Cardiac muscle cell (in vitro differentiated cells and primary cell): ENCODE results near the gene PACS1. TPM values are rescaled to one million over a fixed set of nuclear protein-coding genes. Genes with fewer than 3 reads are reported as not detected.

Experiments used
- DNase-seq, 2 donors: peaks; one replicate each; pipeline versions ENCODE4 v3.0.0 to v3.0.0-alpha.2; 2010 to 2017; ENCODE audit warnings: low read depth in 1 of 2, low spot score in 1 of 2
- H3K27ac ChIP-seq: fragments of 200-600 bp; sonication (generic); 2 replicates; pipeline ENCODE4 v1.5.1; 2016
- H3K27me3 ChIP-seq: fragments of 200-600 bp; sonication (generic); 2 replicates; pipeline ENCODE4 v1.6.0; 2016; ENCODE audit warnings: control low read depth
- H3K36me3 ChIP-seq: fragments of 200-600 bp; sonication (generic); 2 replicates; pipeline ENCODE4 v1.5.1; 2016; ENCODE audit warnings: control low read depth
- H3K4me1 ChIP-seq: fragments of 200-600 bp; sonication (generic); 2 replicates; pipeline ENCODE4 v1.8.1; 2017; ENCODE audit warnings: low read depth, mild to moderate bottlenecking, mixed run types
- H3K4me3 ChIP-seq: fragments of 200-600 bp; sonication (generic); 2 replicates; pipeline ENCODE4 v1.5.1; 2016; ENCODE audit warnings: mild to moderate bottlenecking
- H3K9me3 ChIP-seq: fragments of 200-600 bp; sonication (generic); 2 replicates; pipeline ENCODE4 v1.5.1; 2017; ENCODE audit warnings: low read depth, mild to moderate bottlenecking, control low read depth
- CTCF ChIP-seq: IDR thresholded peaks from 2 replicates; pipeline ENCODE4 v1.5.1; 2012; ENCODE audit warnings: low read depth, mild to moderate bottlenecking, low read length
- polyA plus RNA-seq: library from polyadenylated mRNA; unstranded; fragments of >200 nt; fragmentation: Nextera tagmentation; extraction: Ambion mirVana; gene quantifications from 2 replicates; pipeline ENCODE4 v1.2.1, GENCODE V29; 2016
- total RNA-seq: library from RNA; depleted of rRNA; stranded (reverse); fragments of >200 nt; gene quantifications from 2 replicates; pipeline ENCODE4 v1.2.3, GENCODE V29; 2016

The PACS1 gene
- total and polyA plus RNA-seq, 2 experiments from 2014 or later = 61.6 to 62.1 TPM

GRCh38 chr11:66277471-66278362, 207.6 kb downstream of the PACS1 start, which contains the start of gene CNIH2:
Gene CNIH2 (plus strand): TSS chr11:66278175. CDS start chr11:66278457, 282 bp downstream.
- Histone ChIP-seq H3K27ac (no peak within 1 kb of the TSS), H3K4me3 (peak within 1 kb of the TSS; percentile 41), H3K27me3 (peaks cover 13% of the 10 kb centered on the region), H3K9me3 (no peaks in the 10 kb centered on the region), H3K36me3 (peaks cover 24% of the 10 kb centered on the region), H3K4me1 (no peaks in the 10 kb centered on the region)
- peak; percentile 16 to 67 for DNase-seq
- TF ChIP-seq CTCF = no peak

- peak in 1 of 2 donors; percentile 30 for DNase-seq
- Histone ChIP-seq H3K9me3 (no peaks in the 10 kb centered on the region), H3K4me1 (no peaks in the 10 kb centered on the region), H3K27me3 (peaks cover 13% of the 10 kb centered on the region), H3K27ac (no peak overlapping the region), H3K4me3 (peak overlapping the region; percentile 27), H3K36me3 (peaks cover 16% of the 10 kb centered on the region)
- TF ChIP-seq CTCF = no peak
Observed at GRCh38 chr11:66278363-66279091, 208.5 kb downstream of the PACS1 start.

GRCh38 chr11:66279092-66279734, 209.1 kb downstream of the PACS1 start:
- DNase-seq = no peak
- TF ChIP-seq CTCF = no peak
- Histone ChIP-seq H3K9me3 (no peaks in the 10 kb centered on the region), H3K4me1 (no peaks in the 10 kb centered on the region), H3K36me3 (peaks cover 10% of the 10 kb centered on the region), H3K27me3 (peaks cover 13% of the 10 kb centered on the region), H3K4me3 (no peak overlapping the region), H3K27ac (no peak overlapping the region)

GRCh38 chr11:66280428-66280827, 210.4 kb downstream of the PACS1 start:
- no peaks in the 10 kb centered on the region for H3K36me3 ChIP-seq
- TF ChIP-seq CTCF = no peak
- H3K27ac ChIP-seq = no peak overlapping the region
- no peaks in the 10 kb centered on the region for H3K9me3 ChIP-seq
- no peaks in the 10 kb centered on the region for H3K4me1 ChIP-seq
- H3K27me3 ChIP-seq = peaks cover 13% of the 10 kb centered on the region
- no peak for DNase-seq
- no peak overlapping the region for H3K4me3 ChIP-seq

GRCh38 chr11:66281001-66281400, 210.9 kb downstream of the PACS1 start:
- TF ChIP-seq CTCF = no peak
- H3K27ac ChIP-seq = no peak overlapping the region

More at GRCh38 chr11:66281001-66281400, 210.9 kb downstream of the PACS1 start:
- no peak for DNase-seq
- Histone ChIP-seq H3K4me1 (no peaks in the 10 kb centered on the region), H3K9me3 (no peaks in the 10 kb centered on the region), H3K4me3 (no peak overlapping the region), H3K36me3 (no peaks in the 10 kb centered on the region), H3K27me3 (peaks cover 13% of the 10 kb centered on the region)
